K562 (cell line): ENCODE measurements around the gene ZNF490. TPM values are rescaled to one million over a fixed set of nuclear protein-coding genes. Genes with fewer than 3 reads are reported as not detected.
A peak's percentile ranks its signal among the peaks of the same experiment; 100 is the strongest.

Experiments used
- GTF2A2 ChIP-seq: IDR thresholded peaks from 2 replicates; pipeline ENCODE4 v1.6.1; 2016; ENCODE audit warnings: mild to moderate bottlenecking, missing genetic modification characterization, missing compliant biosample characterization
- NCOA6 ChIP-seq: fragments of 450-650 bp; IDR thresholded peaks from 2 replicates; pipeline ENCODE4 v1.6.1; 2017; ENCODE audit warnings: mild to moderate bottlenecking
- POLR2B ChIP-seq: fragments of 450-650 bp; IDR thresholded peaks from 2 replicates; pipeline ENCODE4 v1.6.1; 2018; ENCODE audit warnings: low read depth; ENCODE audit not compliant: partially characterized antibody
- SMC3 ChIP-seq: conservative IDR thresholded peaks from 2 replicates; pipeline ENCODE4 v1.6.1; 2011; ENCODE audit warnings: low read depth, low read length, improper control_type of control experiment; ENCODE audit not compliant: insufficient read depth
- SNRNP70 ChIP-seq: fragments of 200-400 bp; formaldehyde crosslinking; optimal IDR thresholded peaks from 2 replicates; pipeline ENCODE3; 2017; ENCODE audit warnings: low read depth, low read length
- STAT5B ChIP-seq: fragments of 250-450 bp; sonication (Bioruptor Pico); IDR thresholded peaks from 2 replicates; pipeline ENCODE4 v1.8.0; 2021; ENCODE audit warnings: mild to moderate bottlenecking, inconsistent platforms
- TAF9B ChIP-seq: fragments of 450-650 bp; IDR thresholded peaks from 2 replicates; pipeline ENCODE4 v1.6.1; 2018; ENCODE audit warnings: mild to moderate bottlenecking; ENCODE audit not compliant: partially characterized antibody
- ZNF324 ChIP-seq: fragments of 250-450 bp; sonication (Bioruptor Pico); IDR thresholded peaks from 2 replicates; pipeline ENCODE4 v1.4.0; 2020; ENCODE audit warnings: mild to moderate bottlenecking
- ZNF778 ChIP-seq: fragments of 450-650 bp; formaldehyde crosslinking; IDR thresholded peaks from 2 replicates; pipeline ENCODE4 v1.4.0; 2020; ENCODE audit warnings: mild to moderate bottlenecking, moderate library complexity
- polyA plus RNA-seq, 8 experiments: library from polyadenylated mRNA; depleted of rRNA in 4 of 8; stranded (reverse) in 5 of 8; unstranded in 3 of 8; fragments of >200 nt; fragmentation: Nextera tagmentation in 2 of 8; fragmentation: Illumina TruSeq in 1 of 8; extraction: Ambion mirVana in 2 of 8; extraction: Trizol in 1 of 8; gene quantifications; 2 replicates each; pipeline versions ENCODE4 v1.2.1 to v1.2.3, GENCODE V29; 2011 to 2014; ENCODE audit warnings: inconsistent platforms in 1 of 8, missing spikeins in 1 of 8
- total RNA-seq, 7 experiments: library from RNA; depleted of rRNA in 6 of 7; stranded (reverse); fragments of >200 nt in 6 of 7; fragmentation: Illumina TruSeq in 2 of 7; extraction: Trizol in 2 of 7; gene quantifications; 2 replicates each; pipeline versions ENCODE4 v1.2.1 to v1.2.3, GENCODE V29; 2011 to 2021; ENCODE audit warnings: low replicate concordance in 1 of 7
- TF ChIP-seq, protein P1 (sequence below): sonication (generic); formaldehyde crosslinking; IDR thresholded peaks from 2 replicates; pipeline ENCODE4 v1.8.1; 2023; ENCODE audit warnings: missing genetic modification reagents, mild to moderate bottlenecking, borderline replicate concordance
- TF ChIP-seq, protein P2 (sequence below): IDR thresholded peaks from 2 replicates; pipeline ENCODE4 v1.6.1; 2012; ENCODE audit warnings: low read depth, low read length, improper control_type of control experiment, borderline replicate concordance
- TF ChIP-seq, protein P3 (sequence below): IDR thresholded peaks from 2 replicates; pipeline ENCODE4 v1.6.1; 2016; ENCODE audit warnings: missing genetic modification characterization, missing compliant biosample characterization
- TF ChIP-seq, protein P4 (sequence below): sonication (generic); formaldehyde crosslinking; IDR thresholded peaks from 2 replicates; pipeline ENCODE4 v1.8.0; 2022; ENCODE audit warnings: missing genetic modification reagents, mild to moderate bottlenecking, moderate library complexity, borderline replicate concordance
- TF ChIP-seq, protein P5 (sequence below): fragments of 450-650 bp; IDR thresholded peaks from 2 replicates; pipeline ENCODE4 v1.6.1; 2016; ENCODE audit warnings: missing biosample characterization, missing genetic modification characterization

The ZNF490 gene
- total and polyA plus RNA-seq, 9 of the 15 experiments (the other 6 are each of a cell fraction or from before 2014, with no cell fraction given): 0.90 to 8.3 (median 4.4) TPM

DNA sequence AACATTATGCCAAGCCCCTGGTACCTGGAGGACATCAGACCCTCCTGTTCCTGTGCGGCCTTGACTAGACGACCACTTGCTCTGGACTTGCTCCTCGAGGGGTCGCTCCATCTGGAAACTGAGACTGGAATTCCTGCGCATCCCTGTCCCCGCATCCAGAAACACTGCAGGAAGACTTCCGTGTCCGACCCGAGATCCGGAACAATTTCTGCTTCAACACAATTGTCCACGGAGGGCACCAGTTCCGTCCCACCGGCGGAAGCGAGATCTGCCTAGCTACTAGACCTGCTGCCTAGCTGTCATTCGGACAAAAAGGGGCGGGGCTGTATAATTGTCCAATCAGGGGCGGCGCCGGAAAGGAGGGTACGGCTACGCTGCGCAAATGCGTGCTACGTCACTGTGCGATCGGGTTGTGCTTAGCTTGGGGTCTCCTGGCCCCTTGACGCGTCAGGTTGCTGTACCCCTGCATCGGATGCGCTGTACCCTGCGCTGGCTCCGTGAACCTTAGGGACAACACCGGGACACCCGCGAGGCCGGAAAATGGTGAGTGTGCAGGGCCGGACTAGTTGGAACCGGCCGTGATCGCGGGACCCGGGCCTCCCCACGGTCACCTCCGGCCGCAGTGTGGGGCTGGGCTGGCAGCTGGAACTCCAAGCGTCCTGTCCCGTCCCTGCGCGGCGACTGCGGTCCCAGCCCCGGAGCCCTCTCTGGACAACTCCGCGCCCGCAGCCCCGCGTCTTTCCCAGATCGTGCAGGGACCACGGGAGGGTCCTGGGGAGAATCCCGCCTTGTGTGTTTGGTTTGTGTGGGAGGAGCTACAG lies at the start of gene ZNF490, which contains the start of gene ZNF791 (continued):
- TF ChIP-seq, protein P1, sequence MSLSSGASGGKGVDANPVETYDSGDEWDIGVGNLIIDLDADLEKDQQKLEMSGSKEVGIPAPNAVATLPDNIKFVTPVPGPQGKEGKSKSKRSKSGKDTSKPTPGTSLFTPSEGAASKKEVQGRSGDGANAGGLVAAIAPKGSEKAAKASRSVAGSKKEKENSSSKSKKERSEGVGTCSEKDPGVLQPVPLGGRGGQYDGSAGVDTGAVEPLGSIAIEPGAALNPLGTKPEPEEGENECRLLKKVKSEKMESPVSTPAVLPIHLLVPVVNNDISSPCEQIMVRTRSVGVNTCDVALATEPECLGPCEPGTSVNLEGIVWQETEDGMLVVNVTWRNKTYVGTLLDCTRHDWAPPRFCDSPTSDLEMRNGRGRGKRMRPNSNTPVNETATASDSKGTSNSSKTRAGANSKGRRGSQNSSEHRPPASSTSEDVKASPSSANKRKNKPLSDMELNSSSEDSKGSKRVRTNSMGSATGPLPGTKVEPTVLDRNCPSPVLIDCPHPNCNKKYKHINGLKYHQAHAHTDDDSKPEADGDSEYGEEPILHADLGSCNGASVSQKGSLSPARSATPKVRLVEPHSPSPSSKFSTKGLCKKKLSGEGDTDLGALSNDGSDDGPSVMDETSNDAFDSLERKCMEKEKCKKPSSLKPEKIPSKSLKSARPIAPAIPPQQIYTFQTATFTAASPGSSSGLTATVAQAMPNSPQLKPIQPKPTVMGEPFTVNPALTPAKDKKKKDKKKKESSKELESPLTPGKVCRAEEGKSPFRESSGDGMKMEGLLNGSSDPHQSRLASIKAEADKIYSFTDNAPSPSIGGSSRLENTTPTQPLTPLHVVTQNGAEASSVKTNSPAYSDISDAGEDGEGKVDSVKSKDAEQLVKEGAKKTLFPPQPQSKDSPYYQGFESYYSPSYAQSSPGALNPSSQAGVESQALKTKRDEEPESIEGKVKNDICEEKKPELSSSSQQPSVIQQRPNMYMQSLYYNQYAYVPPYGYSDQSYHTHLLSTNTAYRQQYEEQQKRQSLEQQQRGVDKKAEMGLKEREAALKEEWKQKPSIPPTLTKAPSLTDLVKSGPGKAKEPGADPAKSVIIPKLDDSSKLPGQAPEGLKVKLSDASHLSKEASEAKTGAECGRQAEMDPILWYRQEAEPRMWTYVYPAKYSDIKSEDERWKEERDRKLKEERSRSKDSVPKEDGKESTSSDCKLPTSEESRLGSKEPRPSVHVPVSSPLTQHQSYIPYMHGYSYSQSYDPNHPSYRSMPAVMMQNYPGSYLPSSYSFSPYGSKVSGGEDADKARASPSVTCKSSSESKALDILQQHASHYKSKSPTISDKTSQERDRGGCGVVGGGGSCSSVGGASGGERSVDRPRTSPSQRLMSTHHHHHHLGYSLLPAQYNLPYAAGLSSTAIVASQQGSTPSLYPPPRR (CRISPR knock-in tag): peak; percentile 81; the same call in 1 of the 2 replicates
- TF ChIP-seq, protein P2, sequence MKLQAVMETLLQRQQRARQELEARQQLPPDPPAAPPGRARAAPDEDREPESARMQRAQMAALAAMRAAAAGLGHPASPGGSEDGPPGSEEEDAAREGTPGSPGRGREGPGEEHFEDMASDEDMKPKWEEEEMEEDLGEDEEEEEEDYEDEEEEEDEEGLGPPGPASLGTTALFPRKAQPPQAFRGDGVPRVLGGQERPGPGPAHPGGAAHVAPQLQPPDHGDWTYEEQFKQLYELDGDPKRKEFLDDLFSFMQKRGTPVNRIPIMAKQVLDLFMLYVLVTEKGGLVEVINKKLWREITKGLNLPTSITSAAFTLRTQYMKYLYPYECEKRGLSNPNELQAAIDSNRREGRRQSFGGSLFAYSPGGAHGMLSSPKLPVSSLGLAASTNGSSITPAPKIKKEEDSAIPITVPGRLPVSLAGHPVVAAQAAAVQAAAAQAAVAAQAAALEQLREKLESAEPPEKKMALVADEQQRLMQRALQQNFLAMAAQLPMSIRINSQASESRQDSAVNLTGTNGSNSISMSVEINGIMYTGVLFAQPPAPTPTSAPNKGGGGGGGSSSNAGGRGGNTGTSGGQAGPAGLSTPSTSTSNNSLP: peak; percentile 26; the same call in 1 of the 2 replicates
- TF ChIP-seq SMC3 (no peak), STAT5B (CRISPR knock-in tag) (no peak), SNRNP70 (no peak), GTF2A2 (tag) (0 out of 2 replicates have a peak, but pooled peaks have one; percentile 39), TAF9B (peak; percentile 88), ZNF324 (no peak), ZNF778 (CRISPR knock-in tag) (no peak), NCOA6 (peak; percentile 89), POLR2B (peak; percentile 88)
- TF ChIP-seq, protein P3, sequence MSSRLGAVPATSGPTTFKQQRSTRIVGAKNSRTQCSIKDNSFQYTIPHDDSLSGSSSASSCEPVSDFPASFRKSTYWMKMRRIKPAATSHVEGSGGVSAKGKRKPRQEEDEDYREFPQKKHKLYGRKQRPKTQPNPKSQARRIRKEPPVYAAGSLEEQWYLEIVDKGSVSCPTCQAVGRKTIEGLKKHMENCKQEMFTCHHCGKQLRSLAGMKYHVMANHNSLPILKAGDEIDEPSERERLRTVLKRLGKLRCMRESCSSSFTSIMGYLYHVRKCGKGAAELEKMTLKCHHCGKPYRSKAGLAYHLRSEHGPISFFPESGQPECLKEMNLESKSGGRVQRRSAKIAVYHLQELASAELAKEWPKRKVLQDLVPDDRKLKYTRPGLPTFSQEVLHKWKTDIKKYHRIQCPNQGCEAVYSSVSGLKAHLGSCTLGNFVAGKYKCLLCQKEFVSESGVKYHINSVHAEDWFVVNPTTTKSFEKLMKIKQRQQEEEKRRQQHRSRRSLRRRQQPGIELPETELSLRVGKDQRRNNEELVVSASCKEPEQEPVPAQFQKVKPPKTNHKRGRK (tag): no peak
- TF ChIP-seq, protein P4, sequence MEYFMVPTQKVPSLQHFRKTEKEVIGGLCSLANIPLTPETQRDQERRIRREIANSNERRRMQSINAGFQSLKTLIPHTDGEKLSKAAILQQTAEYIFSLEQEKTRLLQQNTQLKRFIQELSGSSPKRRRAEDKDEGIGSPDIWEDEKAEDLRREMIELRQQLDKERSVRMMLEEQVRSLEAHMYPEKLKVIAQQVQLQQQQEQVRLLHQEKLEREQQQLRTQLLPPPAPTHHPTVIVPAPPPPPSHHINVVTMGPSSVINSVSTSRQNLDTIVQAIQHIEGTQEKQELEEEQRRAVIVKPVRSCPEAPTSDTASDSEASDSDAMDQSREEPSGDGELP: peak; percentile 74; the same call in 1 of the 2 replicates
- TF ChIP-seq, protein P5, sequence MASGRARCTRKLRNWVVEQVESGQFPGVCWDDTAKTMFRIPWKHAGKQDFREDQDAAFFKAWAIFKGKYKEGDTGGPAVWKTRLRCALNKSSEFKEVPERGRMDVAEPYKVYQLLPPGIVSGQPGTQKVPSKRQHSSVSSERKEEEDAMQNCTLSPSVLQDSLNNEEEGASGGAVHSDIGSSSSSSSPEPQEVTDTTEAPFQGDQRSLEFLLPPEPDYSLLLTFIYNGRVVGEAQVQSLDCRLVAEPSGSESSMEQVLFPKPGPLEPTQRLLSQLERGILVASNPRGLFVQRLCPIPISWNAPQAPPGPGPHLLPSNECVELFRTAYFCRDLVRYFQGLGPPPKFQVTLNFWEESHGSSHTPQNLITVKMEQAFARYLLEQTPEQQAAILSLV (tag): no peak
